GM21576 (cell line): ENCODE measurements around the gene HECW1.

Experiments used
- ATAC-seq: cut with Tn5 transposase; IDR thresholded peaks from one replicate; pipeline ENCODE4 v1.9.1; 2021; ENCODE audit warnings: mild to moderate bottlenecking, moderate library complexity; ENCODE audit not compliant: unreplicated experiment

The HECW1 gene

DNA sequence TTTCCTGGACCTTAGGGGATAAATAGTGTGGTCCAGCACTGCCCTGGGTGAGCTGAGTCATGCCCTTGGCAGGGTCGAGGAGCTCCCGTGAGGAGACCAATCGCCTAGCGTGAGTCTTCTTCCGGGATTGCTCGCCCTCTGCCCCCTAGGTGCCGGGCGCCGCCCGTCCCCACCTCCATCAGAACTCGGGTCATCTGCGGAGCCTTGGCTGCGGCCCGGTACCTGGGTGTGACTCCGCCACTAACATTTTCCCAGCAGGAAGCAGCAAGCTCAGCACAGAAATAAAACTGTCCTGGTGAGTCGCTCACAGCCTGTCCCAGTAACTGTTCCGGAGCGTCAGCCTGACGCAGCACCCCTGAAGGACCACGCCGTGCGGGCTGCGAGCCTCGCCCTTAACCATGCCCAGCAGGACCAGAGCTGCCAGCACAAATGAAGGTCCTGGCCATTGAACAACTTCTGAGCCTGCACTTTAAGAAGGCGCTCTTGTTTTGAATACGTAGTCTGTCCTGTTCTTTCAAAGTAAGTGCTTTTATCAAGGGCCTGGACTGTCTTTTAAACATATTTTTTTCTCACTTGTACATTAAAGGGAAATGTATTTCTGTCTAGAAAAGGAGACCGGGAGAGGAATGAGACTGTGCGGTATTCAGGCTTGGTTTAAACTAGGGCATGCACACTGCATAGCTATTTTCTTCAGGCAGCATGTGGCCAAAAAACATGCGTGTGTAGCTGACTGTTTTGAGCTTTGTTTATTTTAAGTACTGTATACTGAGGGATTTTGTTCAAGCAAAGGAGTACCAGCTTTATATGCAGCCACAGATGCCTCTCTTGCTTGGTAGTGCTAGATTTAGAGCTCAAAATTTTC is 136.7 kb downstream of the HECW1 start:
- ATAC-seq: no peak

DNA sequence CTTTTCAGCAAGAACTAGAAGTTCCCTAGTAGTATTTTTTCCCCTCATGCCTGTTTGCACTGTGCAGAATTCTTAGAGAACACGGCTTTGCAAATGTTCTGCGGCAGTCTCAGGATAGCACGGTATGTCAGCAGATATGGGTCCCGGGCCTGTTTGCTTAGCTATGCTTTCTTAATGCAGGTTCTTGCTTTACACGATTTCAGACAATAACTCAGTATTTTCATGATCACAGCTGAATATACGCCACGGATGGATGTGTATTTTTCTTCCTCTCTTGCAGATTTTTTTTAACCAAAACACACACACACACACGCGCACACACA is 137.3 kb downstream of the HECW1 start:
- ATAC-seq: no peak

DNA sequence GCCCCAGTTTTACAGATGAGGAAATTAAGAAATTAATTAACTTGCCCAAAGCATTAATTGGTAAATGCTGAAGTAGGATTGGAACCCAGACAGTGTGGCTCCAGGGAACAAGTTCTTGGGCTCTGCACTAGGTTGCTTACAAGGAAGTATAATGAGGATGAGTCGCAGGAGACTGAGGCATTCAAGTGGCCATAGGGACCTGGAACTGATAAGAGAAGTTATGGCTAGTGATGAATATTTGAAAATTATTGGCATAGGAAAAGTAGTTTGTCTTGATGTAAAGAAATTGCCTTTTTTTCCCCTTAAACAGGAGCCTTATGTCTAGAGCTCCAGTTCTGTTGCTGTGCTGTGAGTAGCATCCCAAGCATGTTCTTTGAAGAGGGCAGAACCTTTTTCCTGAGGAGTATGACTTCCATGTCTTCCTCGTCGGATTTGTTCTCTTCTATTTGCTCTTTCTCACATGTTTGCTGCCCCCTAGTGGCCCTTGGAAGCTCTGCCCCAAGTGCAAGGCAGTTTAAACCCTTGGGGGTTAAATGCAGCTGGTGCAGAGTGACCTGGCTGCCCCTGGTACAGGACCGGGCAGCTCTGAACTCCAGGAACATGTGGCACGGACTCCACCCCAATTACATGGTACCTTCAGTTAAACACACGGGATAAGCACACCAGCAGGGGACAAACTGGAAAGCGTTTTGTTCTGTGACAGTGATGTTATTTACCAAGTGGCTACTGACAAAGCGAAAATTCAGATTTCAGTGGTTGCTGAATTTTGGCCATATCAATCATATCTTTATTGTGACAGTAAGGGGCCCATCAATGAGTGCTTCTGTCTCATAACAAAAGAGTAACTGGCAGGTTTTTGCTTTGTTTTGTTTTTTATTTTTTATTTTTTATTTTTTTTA is 148.8 kb downstream of the HECW1 start:
- peak; percentile 79 for ATAC-seq

DNA sequence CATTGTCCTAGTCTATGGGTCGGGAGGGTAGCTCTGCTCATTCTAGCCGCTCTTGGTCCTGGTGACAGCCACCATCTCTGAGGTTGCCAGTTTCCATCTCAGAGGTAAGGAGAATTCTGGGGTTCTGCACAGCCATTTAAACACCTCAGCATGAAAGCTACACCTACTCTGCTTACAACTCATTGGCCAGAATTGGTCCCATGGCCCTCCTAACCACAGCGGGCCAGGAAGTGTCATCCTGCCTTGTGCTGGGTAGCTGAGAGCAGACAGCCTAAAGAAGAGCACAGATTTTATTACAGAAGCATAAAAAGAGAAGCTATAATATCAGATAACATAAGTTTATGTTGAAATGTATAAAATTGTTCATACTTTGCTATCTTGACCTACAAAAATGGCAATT is 152.7 kb downstream of the HECW1 start:
- no peak for ATAC-seq

DNA sequence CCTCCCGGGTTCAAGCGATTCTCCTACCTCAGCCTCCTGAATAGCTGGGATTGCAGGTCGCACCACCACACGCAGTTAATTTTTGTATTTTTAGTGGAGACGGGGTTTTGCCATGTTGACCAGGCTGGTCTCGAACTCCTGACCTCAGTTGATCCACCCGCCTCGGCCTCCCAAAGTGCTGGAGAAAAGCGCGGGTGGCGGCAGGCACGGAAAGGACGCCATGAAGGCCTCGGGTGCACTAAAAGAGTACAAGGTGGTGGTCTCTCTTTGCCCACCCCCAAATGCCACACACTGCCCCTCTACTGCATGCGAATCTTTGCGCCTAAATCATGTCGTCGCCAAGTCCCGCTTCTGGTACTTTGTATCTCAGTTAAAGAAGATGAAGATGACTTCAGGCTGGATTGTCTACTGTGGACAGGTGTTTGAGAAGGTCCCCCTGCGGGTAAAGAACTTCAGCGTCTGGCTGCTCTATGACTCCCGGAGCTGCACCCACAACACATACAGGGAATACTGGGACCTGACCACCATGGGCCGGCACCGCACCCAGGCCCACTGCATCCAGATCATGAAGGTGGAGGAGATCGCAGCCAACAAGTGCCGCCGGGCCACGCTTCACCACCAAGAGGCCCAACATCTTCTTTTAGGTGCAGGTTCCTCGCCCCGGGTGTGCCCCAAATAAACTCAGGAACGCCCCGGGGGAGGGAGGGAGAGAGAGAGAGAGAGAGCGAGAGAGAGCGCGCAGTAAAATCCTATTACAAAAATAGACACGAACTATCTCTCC is 161.7 kb downstream of the HECW1 start:
- no peak for ATAC-seq

DNA sequence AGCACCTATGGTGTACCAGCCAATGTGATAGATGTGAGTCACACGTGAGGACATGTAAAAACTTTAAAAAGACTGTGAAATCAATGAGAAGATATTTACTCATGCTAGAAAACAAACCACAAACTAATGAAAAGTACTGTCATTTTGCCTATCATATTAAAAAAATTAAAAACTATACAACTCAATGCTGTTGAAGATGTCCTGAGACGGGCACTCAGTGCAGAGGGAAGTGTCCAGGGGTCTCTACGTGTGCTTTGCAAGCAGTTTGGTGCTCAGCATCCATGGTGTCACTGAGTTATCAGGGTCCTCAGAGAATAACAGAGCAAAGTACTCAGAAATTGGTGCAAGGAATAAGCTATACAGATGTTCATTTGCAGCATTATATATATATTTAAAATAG is 162.3 kb downstream of the HECW1 start:
- ATAC-seq: no peak

DNA sequence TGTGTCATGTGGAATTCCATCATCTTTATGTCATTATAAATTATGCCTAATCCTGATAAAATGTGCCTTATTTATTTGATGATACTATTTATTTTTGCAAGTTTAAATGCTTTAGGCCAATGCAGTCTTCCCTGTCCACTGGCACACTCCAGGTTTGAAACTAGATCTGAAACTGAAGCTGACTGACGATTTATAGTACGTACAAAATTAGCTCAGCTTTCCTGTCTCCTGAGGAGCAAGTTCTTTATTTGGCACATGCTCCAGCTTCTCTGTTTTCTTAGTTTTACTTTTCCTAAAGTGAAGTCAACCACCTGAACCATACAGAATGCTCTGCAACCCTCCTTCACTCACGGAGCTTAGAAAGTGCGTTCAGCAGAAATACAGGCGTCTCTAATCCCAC is 164.1 kb downstream of the HECW1 start:
- no peak for ATAC-seq

DNA sequence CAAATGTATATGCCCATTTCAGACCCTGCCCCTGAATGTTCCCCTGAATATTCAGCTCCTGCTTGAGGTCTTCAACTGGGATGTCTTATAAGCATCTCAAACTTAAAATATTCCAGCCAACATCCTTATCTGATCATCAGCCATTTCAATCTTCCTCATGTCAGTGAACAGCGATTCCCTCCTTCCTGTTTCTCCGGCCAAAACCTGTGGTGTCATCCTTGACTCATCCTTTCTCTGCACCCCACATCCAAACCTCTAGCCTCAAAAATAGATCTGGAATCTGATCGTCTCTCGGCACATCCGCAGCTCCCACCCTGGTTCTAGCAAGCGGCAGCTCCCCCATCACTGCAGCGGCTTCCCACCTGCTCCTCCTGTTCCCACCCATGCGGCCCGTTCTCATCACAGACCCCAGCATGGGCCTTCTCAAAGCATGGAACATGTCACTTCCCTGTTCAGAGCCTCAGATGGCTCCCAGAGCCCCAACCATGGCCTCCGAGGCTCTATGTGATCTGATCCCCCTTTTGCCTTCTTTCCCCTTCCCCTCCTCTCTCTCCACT is 165.7 kb downstream of the HECW1 start:
- no peak for ATAC-seq

DNA sequence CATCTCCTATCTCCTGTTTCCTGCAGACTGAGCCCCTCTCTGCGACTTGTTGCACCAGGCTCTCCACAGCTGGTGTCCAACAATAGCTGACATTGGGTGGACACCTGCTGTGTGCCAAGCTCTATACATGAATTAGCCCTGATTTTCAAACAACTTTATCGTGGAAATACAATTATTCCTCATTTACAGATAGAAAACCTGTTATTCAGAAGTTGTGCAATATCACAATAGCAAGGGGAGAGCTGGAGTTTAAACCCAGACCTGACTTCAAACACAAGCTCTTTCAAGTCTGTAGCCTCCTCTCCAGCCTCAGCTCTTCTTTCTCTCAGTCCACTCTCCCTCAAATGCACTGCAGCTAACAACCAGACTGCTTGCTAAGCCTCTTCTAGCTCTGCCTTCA is 168.8 kb downstream of the HECW1 start:
- no peak for ATAC-seq

DNA sequence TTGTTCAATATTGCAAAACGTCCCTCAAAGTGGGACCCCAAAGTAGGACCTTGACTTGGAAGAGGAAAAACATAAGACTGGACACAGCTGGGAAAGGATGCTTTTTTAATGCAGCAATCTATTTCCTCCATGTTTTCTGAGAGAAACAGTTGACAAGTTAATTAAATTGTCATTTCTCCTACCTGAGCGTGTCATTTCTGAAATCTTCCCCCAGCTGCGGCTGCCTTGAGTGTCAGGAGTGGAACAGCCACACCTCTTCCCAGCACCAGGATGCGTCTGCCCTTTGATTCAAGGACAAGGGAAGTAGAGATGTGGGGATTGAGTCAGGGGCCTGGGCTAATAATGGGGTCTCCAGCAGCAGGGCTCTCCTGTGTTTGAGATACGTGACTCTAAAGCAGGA is 171.3 kb downstream of the HECW1 start:
- ATAC-seq: no peak

DNA sequence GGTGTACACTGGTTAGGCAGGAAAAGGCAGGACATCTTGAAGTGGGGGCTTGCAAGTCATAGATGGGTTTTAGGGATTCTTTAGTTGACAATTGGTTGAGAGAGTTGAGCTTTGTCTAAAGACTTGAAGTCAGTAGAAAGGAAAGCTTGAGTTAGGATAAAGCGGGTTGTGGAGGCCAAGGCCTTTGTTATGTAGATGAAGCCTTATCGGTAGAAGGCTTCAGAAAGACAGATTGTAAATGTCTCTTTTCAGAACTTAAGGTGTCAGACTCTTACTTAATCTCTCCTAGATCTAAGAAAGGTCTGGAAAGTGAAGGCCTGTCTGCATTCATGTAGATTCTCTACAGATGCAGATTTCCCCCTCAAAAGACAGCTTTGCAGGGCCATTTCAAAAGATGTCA is 177.4 kb downstream of the HECW1 start:
- ATAC-seq: no peak

DNA sequence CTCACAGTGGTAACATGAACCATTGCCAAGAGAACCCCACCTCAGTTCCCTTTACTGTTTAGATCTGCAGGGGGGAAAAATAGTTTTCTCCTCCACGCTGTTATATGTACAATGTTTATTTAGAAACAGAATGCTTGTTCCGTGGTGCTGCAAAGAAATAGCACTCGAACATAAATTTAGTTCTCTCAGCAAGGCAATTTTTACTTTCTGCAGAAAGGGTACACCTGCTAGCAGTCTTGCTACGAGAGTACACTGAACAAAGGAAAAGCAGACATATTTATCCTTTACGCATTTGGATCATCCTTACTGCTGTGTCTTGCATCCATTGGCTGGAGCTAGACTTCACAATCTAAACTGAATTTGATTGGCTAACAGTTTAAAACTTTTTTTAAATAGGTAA is 178.5 kb downstream of the HECW1 start:
- no peak for ATAC-seq

DNA sequence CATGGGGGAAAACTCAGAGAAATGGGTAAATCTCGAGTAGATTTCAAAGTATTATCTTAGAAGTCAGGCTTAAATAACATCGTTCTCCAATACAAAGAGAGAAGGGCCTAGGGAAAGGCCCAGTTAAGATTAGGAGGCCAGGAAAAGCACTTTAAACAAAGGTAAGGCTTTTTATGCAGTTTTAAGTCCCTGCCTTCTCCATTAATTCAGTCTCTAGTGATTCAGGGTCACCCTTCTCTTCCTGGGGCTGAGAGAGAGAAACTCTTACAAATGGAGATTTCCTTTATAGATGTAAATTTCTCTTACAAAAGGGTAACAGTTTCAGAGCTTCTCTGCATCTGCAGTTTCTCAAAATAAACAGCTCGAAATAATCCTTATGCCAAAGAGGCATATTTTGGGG is 179.3 kb downstream of the HECW1 start:
- no peak for ATAC-seq

DNA sequence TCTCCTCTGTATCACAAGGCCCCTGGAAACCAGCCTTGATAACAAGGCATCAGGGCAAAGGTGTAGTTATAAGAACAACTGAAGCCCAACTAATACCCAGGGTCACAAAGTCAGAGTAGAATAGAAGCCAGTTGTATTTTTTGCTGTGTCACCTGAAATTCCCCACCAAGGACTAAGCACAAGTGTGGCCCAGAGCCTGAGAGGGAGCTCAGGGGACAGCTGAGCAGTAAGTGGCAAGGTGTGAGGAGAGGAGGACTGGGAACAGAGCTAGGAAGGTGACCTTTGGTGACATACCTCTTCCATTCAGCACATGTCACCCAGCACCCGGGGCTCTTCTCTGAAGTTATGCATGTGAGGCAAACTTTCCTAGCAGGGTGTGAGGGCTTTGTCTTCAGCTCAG is 179.9 kb downstream of the HECW1 start:
- no peak for ATAC-seq

DNA sequence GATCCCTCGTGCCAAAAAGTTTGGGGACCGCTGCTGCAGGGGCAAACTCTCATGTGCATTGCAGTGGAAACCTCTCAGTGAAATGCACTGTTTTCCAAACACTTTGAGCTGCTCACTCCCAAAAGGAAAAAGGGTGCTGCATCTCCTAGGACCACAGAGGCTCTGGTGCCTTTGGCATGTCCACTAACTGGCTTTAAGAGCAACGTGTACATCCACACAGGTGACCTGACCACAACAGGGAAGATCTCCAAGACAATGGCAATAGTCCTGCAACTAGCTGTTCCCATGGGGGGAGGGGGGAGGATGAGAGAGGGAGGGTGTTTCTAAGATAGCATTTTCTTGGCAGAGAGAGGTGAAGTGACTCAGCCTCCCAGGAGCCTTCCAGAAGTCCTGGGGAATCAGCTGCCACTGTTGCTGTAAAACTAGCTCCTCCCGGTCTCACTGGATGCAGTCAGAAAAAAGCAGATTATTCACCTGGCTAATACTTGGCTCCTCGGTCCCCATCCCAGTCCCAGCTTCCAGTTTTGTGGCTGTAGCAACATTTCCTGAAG is 181.7 kb downstream of the HECW1 start:
- no peak for ATAC-seq

DNA sequence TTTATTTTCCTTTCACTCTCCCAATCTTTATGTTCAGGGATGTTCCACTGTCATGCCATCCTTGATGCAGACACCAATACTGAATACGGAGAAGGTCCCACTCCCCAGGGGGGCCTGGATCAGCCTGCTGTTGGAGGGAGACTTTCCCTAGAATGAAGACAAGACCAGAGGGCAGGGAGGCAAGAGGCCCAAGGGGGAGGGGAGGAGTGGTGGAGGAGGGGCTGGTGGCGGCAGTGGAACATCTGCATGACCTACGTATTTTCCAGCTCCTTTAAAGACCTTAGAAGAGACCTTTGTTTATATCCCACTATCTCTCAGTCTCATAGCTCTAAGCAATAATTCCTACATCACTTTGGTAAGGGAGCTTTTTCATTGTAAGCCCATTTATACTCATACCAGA is 183.0 kb downstream of the HECW1 start:
- ATAC-seq: no peak

DNA sequence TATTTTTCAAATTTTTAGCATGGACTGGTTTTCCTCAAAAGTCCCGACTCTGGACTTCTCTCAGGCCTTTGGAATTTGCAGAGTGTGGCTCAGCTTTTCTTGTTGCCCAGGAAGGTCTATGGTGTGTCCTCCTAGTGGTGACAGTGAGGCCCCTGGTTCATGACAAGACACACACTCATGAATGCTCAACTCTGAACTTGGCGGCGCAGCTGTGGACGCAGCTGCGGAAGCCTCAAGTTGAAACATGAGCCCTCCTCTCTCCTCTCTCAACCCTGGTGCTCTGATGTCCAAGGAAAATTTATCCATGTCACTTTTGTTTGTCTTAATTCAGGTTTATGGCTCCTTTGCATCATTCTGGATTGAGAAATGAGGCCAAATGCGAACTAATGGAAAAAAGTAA is 183.9 kb downstream of the HECW1 start:
- no peak for ATAC-seq

DNA sequence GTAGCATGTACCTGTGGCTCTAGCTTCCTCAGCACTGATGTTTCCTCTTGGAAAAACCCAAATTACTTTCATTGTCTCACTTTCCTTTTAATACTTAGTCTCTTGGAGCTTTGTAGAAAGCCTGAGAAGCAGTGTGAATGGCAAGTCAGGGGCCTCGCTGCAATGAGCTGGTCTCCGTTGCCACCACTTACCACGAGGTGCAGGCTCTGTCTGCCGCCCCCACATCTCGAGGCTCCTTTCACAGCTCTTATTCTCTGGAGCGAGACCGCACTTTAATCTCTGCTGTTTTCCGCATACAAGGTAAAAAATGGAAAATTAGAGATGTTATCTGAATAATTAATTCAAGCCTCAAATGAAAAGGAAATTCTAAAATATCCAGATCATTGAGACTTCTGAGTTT is 186.2 kb downstream of the HECW1 start:
- ATAC-seq: no peak

DNA sequence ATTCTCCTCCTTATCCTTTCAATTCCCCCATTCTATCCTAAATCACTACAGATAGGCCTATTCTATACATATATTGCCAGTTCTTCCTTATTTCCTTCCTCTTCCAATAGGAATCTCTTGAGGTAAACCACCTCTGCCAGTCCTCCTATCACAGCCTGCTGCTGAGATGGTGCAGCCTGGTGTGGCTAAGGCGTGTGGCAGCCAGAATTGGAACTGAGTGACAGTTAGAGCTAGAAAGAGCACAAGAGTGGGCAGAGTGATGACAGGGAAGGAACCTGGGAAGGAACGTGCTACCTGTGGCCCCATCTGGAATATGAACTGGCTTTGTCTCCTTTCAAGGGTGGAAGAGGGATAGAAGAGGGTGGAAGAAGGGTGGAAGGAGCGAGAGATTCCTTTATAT is 187.7 kb downstream of the HECW1 start:
- ATAC-seq: no peak

DNA sequence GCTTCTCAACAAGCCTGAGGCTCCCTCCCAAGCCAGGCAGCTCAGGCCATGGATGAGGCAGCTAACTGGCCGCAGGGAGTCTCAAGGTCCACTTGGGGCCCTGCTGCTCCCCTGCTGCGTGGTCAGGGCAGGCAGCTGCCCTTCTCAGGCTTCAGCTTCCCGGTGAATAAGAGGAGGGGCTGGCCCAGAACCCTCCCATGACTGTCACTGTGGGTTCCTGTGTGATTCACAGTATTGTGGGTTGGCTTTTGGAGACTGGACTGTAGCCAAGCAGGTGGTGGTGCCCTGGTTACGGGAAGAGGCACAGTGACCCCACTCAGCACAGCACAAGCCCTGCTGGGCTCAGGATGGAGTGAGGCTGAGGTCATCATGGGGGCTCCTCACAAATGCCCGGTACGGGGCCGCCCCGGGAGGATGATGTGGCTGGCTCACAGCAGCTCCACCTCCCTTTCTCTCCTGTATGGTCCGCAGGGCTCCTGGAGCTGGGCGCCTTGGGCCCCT is 189.8 kb downstream of the HECW1 start:
- ATAC-seq: no peak
